Adrenal gland (tissue), 12 donors: ENCODE results near the gene ZNF560. TPM values are rescaled to one million over a fixed set of nuclear protein-coding genes. Genes with fewer than 3 reads are reported as not detected.

Source experiments
- DNase-seq, 7 donors: peaks; one replicate each; pipeline ENCODE4 v3.0.0-alpha.2; 2019 to 2020
- H3K27ac ChIP-seq, 5 donors: fragments of 200-600 bp; sonication (generic) in 4 of 5; 1 replicate in 3 of 5; 2 replicates in 2 of 5; pipeline versions ENCODE4 v1.5.1 to v1.8.0; 2016 to 2020; ENCODE audit warnings: mild to moderate bottlenecking in 1 of 5
- H3K27me3 ChIP-seq: fragments of 200-600 bp; 2 replicates; pipeline ENCODE4 v1.8.0; 2021
- H3K36me3 ChIP-seq, 2 donors: fragments of 200-600 bp; replicated peaks in 1 of 2; 1 replicate in 1 of 2; 2 replicates in 1 of 2; pipeline versions ENCODE4 v1.5.1 to v1.8.0; 2018 to 2022
- H3K4me1 ChIP-seq, 2 donors: fragments of 200-600 bp; replicated peaks in 1 of 2; 1 replicate in 1 of 2; 2 replicates in 1 of 2; pipeline versions ENCODE4 v1.5.1 to v1.8.0; 2018 to 2021
- H3K4me3 ChIP-seq, 4 donors: fragments of 200-600 bp; sonication (generic) in 3 of 4; one replicate each; pipeline ENCODE4 v1.5.1; 2016 to 2018
- H3K9me3 ChIP-seq, 3 donors: fragments of 200-600 bp; sonication (generic) in 1 of 3; replicated peaks in 1 of 3; 1 replicate in 2 of 3; 2 replicates in 1 of 3; pipeline versions ENCODE4 v1.5.1 to v1.8.0; 2016 to 2021
- CTCF ChIP-seq, 6 experiments: fragments of 450-650 bp in 4 of 6; fragments of 200-600 bp in 2 of 6; sonication (generic) in 1 of 6; IDR thresholded peaks; 1 replicate in 5 of 6; 2 replicates in 1 of 6; pipeline versions ENCODE4 v1.5.1 to v1.8.0; 2016 to 2021; ENCODE audit warnings: antibody characterized with exemption in 6 of 6, mild to moderate bottlenecking in 2 of 6, moderate library complexity in 1 of 6
- POLR2A ChIP-seq, 2 donors: fragments of 450-650 bp; IDR thresholded peaks; one replicate each; pipeline ENCODE4 v1.6.1; 2017; ENCODE audit warnings: antibody characterized with exemption in 2 of 2, mild to moderate bottlenecking in 2 of 2, moderate library complexity in 1 of 2
- WGBS, 4 donors: extraction: QIAGEN DNeasy Blood & Tissue Kit in 2 of 4; methylation state at CpG; one replicate each; pipeline versions ENCODE4 v1.1.5 to v1.1.7; 2013 to 2017; 5-methylcytosine and 5-hydroxymethylcytosine counted together
- intact Hi-C, 2 donors: fragments of 100-400 bp; cut with DNase I; formaldehyde crosslinking; loops; one replicate each; pipeline versions ENCODE4 v1.14.1 to v1.15.0; 2022 to 2023
- polyA plus RNA-seq, 3 donors: library from polyadenylated mRNA; stranded (reverse); fragments of 200-250 nt in 2 of 3; fragments of 350-450 nt in 1 of 3; fragmentation: Illumina TruSeq in 1 of 3; extraction: RNeasy Lipid Tissue Mini Kit (QIAGEN cat#74804) in 1 of 3; gene quantifications; one replicate each; pipeline ENCODE4 v1.2.3, GENCODE V29; 2013 to 2014
- total RNA-seq, 9 donors: library from RNA; depleted of rRNA in 4 of 9; stranded (reverse); fragments of >200 nt in 4 of 9; fragments of 120-200 nt in 1 of 9; fragmentation: NEBNext Ultra II Directional in 1 of 9; extraction: Animal tissue kit (Norgen Biotek cat#: 25700) in 1 of 9; gene quantifications; one replicate each; pipeline versions ENCODE4 v1.1.0 to v1.2.4, GENCODE V29; 2013 to 2023
- donor health status: healthy with polysubstance abuse.
- donor health status: Bipolar disorder and iron deficiency.
- donor health status: DM: yes; HTN: yes; CAD: no.
- donor health status: DM: no; HTN: no; CAD: no.
- donor health status: DM: no; HTN: no; CAD: no.
- donor health status: DM: yes; HTN: yes; CAD: no.

The ZNF560 gene
- total and polyA plus RNA-seq, 12 donors: 0.06 to 0.17 TPM; not detected in 10

DNA sequence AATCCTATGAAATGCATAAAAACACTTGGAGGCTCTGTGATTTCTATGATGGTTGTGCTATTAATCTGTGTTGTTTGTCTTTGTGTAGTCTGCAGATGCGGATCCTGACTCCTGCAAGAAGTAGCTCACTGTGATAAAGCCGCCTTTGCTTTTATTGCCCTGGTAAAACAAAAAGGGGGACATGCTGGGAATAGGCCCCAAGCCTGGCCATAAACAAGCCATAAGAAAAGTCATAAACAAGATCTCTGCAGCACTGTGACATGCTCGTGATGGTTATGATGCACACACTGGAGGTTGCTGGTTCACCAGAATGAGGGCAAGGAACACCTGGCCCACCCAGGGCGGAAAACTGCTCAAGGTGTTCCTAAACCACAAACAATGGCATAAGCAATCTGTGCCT, 36.5 kb downstream of the ZNF560 start:
- Histone ChIP-seq H3K27ac (no peak overlapping the region), H3K36me3 (no peaks in the 10 kb centered on the region), H3K4me1 (no peaks in the 10 kb centered on the region), H3K27me3 (no peaks in the 10 kb centered on the region), H3K4me3 (no peak overlapping the region), H3K9me3 (peaks cover 0 to 37% (median 0%) of the 10 kb centered on the region in 3 donors)
- TF ChIP-seq CTCF (IDR thresholded peaks at IDR 0.05) (no peak), POLR2A (IDR thresholded peaks at IDR 0.05) (no peak)
- WGBS, 4 donors: 79 to 87% (median 86%) methylated on average over 4 of the region's 4 CpGs
- intact Hi-C loops: no loop called here
- DNase-seq: no peak

DNA sequence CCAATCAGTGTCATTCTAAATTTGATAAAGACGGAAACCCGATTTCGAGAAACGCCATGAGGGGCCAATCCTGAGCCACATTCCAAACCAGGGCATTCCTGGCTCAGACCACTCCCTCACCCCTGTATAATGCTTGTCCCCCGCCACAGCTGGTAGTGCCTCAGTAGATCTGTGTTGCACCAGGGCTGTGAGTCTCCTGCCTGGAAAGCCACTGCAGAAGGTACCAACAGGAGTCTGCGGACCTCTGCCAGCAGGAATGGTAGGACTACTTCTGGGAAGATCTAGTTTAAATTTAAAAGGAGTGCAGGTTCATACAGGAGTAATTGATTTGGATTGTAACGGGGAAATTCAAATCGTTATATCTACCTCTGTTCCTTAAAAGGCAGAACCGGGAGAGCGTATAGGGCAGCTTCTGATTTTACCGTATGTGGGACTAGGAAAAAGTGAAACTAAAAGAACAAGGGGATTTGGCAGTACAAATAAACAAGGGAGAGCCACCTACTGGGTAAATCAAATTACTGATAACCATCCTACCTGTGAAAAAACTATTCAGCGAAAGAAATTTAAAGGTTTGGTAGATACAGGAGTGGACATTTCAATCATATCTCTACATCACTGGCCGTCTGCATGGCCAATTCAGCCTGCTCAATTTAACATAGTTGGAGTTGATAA, 42.3 kb downstream of the ZNF560 start:
- Histone ChIP-seq H3K27ac (no peak overlapping the region), H3K4me1 (no peaks in the 10 kb centered on the region), H3K36me3 (no peaks in the 10 kb centered on the region), H3K27me3 (no peaks in the 10 kb centered on the region), H3K9me3 (peaks cover 0 to 33% (median 0%) of the 10 kb centered on the region in 3 donors), H3K4me3 (no peak overlapping the region)
- WGBS, 4 donors: 66 to 89% (median 78%) methylated on average over 11 to 13 of the region's 13 CpGs
- intact Hi-C loops: no loop called here
- TF ChIP-seq POLR2A (IDR thresholded peaks at IDR 0.05) (no peak), CTCF (IDR thresholded peaks at IDR 0.05) (no peak)
- no peak for DNase-seq

DNA sequence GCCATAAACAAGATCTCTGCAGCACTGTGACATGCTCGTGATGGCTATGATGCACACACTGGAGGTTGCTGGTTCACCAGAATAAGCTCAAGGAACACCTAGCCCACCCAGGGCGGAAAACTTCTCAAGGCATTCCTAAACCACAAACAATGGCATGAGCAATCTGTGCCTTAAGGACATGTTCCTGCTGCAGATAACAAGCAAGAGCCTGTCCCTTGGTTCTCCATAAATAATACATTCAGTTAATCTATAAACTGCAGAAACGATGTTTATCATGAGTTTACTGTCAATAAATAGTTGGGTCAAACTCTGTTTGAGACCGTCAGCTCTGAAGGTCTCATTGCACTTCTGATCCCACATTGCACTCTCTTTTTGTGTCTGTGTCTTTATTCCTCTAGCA, 44.5 kb downstream of the ZNF560 start:
- WGBS, 4 donors: 88 to 92% (median 89%) methylated on average over 4 of the region's 4 CpGs
- Histone ChIP-seq H3K4me3 (no peak overlapping the region), H3K36me3 (no peaks in the 10 kb centered on the region), H3K4me1 (no peaks in the 10 kb centered on the region), H3K9me3 (peaks cover 0 to 39% (median 0%) of the 10 kb centered on the region in 3 donors), H3K27ac (no peak overlapping the region), H3K27me3 (no peaks in the 10 kb centered on the region)
- intact Hi-C loops: loop anchor here in 1 of 2 donors (2.0 kb wide), 1 partner anchor 33 kb away; no protein-coding TSS in a partner anchor
- no peak for DNase-seq
- TF ChIP-seq POLR2A (IDR thresholded peaks at IDR 0.05) (no peak), CTCF (IDR thresholded peaks at IDR 0.05) (no peak)

DNA sequence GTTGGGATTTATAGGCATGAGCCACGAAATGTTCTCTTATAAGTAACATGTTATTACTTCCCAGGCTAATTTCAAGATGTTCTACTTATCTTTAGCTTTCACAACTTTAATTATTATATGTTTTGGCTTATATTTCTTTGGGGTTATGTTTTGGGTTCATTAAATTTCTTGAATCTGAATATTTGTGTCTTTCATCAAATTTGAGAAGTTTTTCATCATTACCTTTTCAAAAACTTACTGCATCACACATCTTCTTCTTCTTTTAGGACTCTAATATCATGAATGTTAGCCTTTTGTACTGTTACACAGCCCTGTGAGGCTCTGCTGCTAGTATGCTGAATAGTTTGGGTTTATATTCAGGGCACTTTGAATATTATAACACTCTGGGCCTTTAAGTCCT, 53.4 kb downstream of the ZNF560 start:
- TF ChIP-seq CTCF (IDR thresholded peaks at IDR 0.05) (no peak), POLR2A (IDR thresholded peaks at IDR 0.05) (no peak)
- H3K36me3 ChIP-seq: no peaks in the 10 kb centered on the region
- intact Hi-C loops: no loop called here
- H3K9me3 ChIP-seq: peaks cover 0 to 13% (median 0%) of the 10 kb centered on the region in 3 donors
- no peak overlapping the region for H3K27ac ChIP-seq
- 89 to 94% (median 92%) methylated on average over 1 of the region's 1 CpG for WGBS, 4 donors
- H3K27me3 ChIP-seq: no peaks in the 10 kb centered on the region
- no peak overlapping the region for H3K4me3 ChIP-seq
- no peak for DNase-seq
- no peaks in the 10 kb centered on the region for H3K4me1 ChIP-seq
